NCI-H510A treated with DMSO at 0.1 percent for 48 hours (cell line): ENCODE results near the gene MAPK1IP1L.
"Not testable (repeated sequence)": the region's sequence is repeated elsewhere in the genome, so short reads cannot be mapped to it uniquely, and the experiment has no call there.

Experiments
- DNase-seq: peaks from one replicate; lab custom pipeline; 2025; lab: John Stamatoyannopoulos, UW

Gene MAPK1IP1L

GRCh38 chr14:55051423-55052268, at the start of gene MAPK1IP1L:
TSS of gene MAPK1IP1L (plus strand) at chr14:55051647. CDS start at chr14:55061684, 10,037 bp downstream.
- DNase-seq, result peak; percentile 88

- no peak for DNase-seq
Observed at GRCh38 chr14:55005071-55005470, 46.4 kb upstream of the MAPK1IP1L start.

GRCh38 chr14:55015006-55015405, 36.4 kb upstream of the MAPK1IP1L start:
- DNase-seq, result no peak

GRCh38 chr14:55019968-55020554, 31.4 kb upstream of the MAPK1IP1L start:
- no peak for DNase-seq

- not testable (repeated sequence) for DNase-seq
Observed at GRCh38 chr14:55024365-55024764, 27.1 kb upstream of the MAPK1IP1L start.

GRCh38 chr14:55025948-55026347, 25.5 kb upstream of the MAPK1IP1L start:
- DNase-seq, result no peak

- peak; percentile 62 for DNase-seq
Observed at GRCh38 chr14:55026441-55026792, 25.0 kb upstream of the MAPK1IP1L start.

- peak; percentile 94 for DNase-seq
Observed at GRCh38 chr14:55026793-55027561, 24.5 kb upstream of the MAPK1IP1L start, which contains the start of the genes SOCS4 and WDHD1. TSS of gene SOCS4 (plus strand) at chr14:55027236. CDS start at chr14:55043042, 15,806 bp downstream. TSS of gene WDHD1 (minus strand) at chr14:55027099. CDS start at chr14:55026787, 312 bp downstream.

- DNase-seq, result peak; percentile 15
Observed at GRCh38 chr14:55028066-55028465, 23.4 kb upstream of the MAPK1IP1L start.

GRCh38 chr14:55028476-55028875, 23.0 kb upstream of the MAPK1IP1L start:
- no peak for DNase-seq

- DNase-seq, result no peak
Observed at GRCh38 chr14:55031190-55031589, 20.3 kb upstream of the MAPK1IP1L start.

GRCh38 chr14:55037995-55038394, 13.5 kb upstream of the MAPK1IP1L start:
- not testable (repeated sequence) for DNase-seq

- no peak for DNase-seq
Observed at GRCh38 chr14:55038708-55039107, 12.7 kb upstream of the MAPK1IP1L start.

- no peak for DNase-seq
Observed at GRCh38 chr14:55043528-55043927, 7.9 kb upstream of the MAPK1IP1L start.

GRCh38 chr14:55045087-55045486, 6.4 kb upstream of the MAPK1IP1L start:
- no peak for DNase-seq

GRCh38 chr14:55047301-55048053, 4.0 kb upstream of the MAPK1IP1L start:
- no peak for DNase-seq

- DNase-seq, result no peak
Observed at GRCh38 chr14:55048900-55049436, 2.5 kb upstream of the MAPK1IP1L start.

GRCh38 chr14:55051165-55051422, 353 bp upstream of the MAPK1IP1L start:
- DNase-seq, result no peak

- DNase-seq, result no peak
Observed at GRCh38 chr14:55052269-55052930, 953 bp downstream of the MAPK1IP1L start.

GRCh38 chr14:55053018-55053417, 1.6 kb downstream of the MAPK1IP1L start:
- DNase-seq, result no peak

GRCh38 chr14:55053500-55053899, 2.1 kb downstream of the MAPK1IP1L start:
- no peak for DNase-seq
